WERI-Rb-1 (cell line): Measurements from ENCODE around the gene UGCG.

ENCODE experiments used
- DNase-seq: peaks from one replicate; pipeline ENCODE4 v3.0.0-alpha.2; 2020
- H3K27ac ChIP-seq: fragments of 250-450 bp; sonication (Bioruptor Pico); 2 replicates; pipeline ENCODE4 v1.5.1; 2020; ENCODE audit warnings: mild to moderate bottlenecking, moderate library complexity
- H3K27me3 ChIP-seq: fragments of 250-450 bp; sonication (Bioruptor Pico); 2 replicates; pipeline ENCODE4 v1.5.1; 2021; ENCODE audit warnings: mild to moderate bottlenecking, low read depth, moderate library complexity; ENCODE audit not compliant: insufficient read depth, severe bottlenecking
- H3K36me3 ChIP-seq: fragments of 250-450 bp; sonication (Bioruptor Pico); 2 replicates; pipeline ENCODE4 v1.5.1; 2020; ENCODE audit warnings: mild to moderate bottlenecking, moderate library complexity
- H3K4me3 ChIP-seq: 2 replicates; pipeline ENCODE4 v1.5.1; 2011; ENCODE audit warnings: low read depth, mild to moderate bottlenecking, control low read depth, low read length
- H3K9me3 ChIP-seq: fragments of 250-450 bp; sonication (Bioruptor Pico); 2 replicates; pipeline ENCODE4 v1.5.1; 2021; ENCODE audit warnings: mild to moderate bottlenecking, moderate library complexity; ENCODE audit not compliant: severe bottlenecking
- CTCF ChIP-seq: IDR thresholded peaks from 2 replicates; pipeline ENCODE4 v1.5.1; 2011; ENCODE audit warnings: low read depth, mild to moderate bottlenecking, control low read depth, inconsistent platforms, low read length

UGCG gene

GRCh38 chr9:111909444-111909843 is 12.8 kb downstream of the UGCG start:
- H3K27ac ChIP-seq: no peak overlapping the region
- DNase-seq: no peak
- no peak for TF ChIP-seq CTCF
- H3K27me3 ChIP-seq: no peaks in the 10 kb centered on the region
- H3K9me3 ChIP-seq: no peaks in the 10 kb centered on the region
- no peaks in the 10 kb centered on the region; the same call in 1 of the 2 replicates for H3K36me3 ChIP-seq
- no peak overlapping the region for H3K4me3 ChIP-seq

DNA sequence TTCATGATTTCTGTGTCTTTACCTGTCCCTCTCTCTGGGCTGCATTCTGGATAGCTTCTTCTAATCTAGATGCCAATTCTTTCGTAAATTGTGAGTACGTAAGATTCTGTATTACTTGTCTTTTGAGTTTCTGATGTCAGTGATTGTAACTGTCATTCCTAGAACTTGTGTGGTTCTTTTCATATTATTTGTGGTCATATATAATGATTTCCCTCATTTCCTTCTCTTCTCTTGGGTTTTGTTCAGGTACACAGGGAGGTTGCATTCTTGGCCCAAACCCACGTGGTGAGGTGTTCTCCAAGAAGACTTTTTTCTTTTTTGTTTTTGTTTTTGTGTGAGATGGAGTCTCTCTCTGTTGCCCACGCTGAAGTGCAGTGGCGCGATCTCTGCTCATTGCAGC is 13.8 kb downstream of the UGCG start:
- no peak overlapping the region for H3K4me3 ChIP-seq
- no peak overlapping the region for H3K27ac ChIP-seq
- H3K27me3 ChIP-seq: no peaks in the 10 kb centered on the region
- H3K9me3 ChIP-seq: no peaks in the 10 kb centered on the region
- H3K36me3 ChIP-seq: no peaks in the 10 kb centered on the region; the same call in 1 of the 2 replicates
- DNase-seq: no peak
- no peak for TF ChIP-seq CTCF

- Histone ChIP-seq H3K9me3 (no peaks in the 10 kb centered on the region), H3K4me3 (no peak overlapping the region), H3K27ac (no peak overlapping the region), H3K36me3 (peaks cover 7% of the 10 kb centered on the region; the same call in 1 of the 2 replicates), H3K27me3 (no peaks in the 10 kb centered on the region)
- DNase-seq: no peak
- TF ChIP-seq CTCF: no peak
Measured at GRCh38 chr9:111913159-111913558, 16.5 kb downstream of the UGCG start.

GRCh38 chr9:111914749-111915424 is 18.3 kb downstream of the UGCG start:
- H3K9me3 ChIP-seq: no peaks in the 10 kb centered on the region
- H3K27ac ChIP-seq: no peak overlapping the region
- TF ChIP-seq CTCF: no peak
- H3K27me3 ChIP-seq: no peaks in the 10 kb centered on the region
- peaks cover 11% of the 10 kb centered on the region for H3K36me3 ChIP-seq
- no peak for DNase-seq
- no peak overlapping the region for H3K4me3 ChIP-seq

GRCh38 chr9:111915425-111915758 is 18.8 kb downstream of the UGCG start:
- Histone ChIP-seq H3K27ac (no peak overlapping the region), H3K36me3 (peaks cover 16% of the 10 kb centered on the region), H3K4me3 (no peak overlapping the region), H3K27me3 (no peaks in the 10 kb centered on the region), H3K9me3 (no peaks in the 10 kb centered on the region)
- DNase-seq: no peak
- no peak for TF ChIP-seq CTCF

GRCh38 chr9:111916234-111916645 is 19.6 kb downstream of the UGCG start:
- Histone ChIP-seq H3K27ac (no peak overlapping the region), H3K36me3 (peaks cover 21% of the 10 kb centered on the region), H3K27me3 (no peaks in the 10 kb centered on the region), H3K4me3 (no peak overlapping the region), H3K9me3 (no peaks in the 10 kb centered on the region)
- TF ChIP-seq CTCF: no peak
- DNase-seq: no peak
